ENCODE data around the gene GYPE.
"Not testable (repeated sequence)": the region's sequence is repeated elsewhere in the genome, so short reads cannot be mapped to it uniquely, and the experiment has no call there.

The GYPE gene

DNA sequence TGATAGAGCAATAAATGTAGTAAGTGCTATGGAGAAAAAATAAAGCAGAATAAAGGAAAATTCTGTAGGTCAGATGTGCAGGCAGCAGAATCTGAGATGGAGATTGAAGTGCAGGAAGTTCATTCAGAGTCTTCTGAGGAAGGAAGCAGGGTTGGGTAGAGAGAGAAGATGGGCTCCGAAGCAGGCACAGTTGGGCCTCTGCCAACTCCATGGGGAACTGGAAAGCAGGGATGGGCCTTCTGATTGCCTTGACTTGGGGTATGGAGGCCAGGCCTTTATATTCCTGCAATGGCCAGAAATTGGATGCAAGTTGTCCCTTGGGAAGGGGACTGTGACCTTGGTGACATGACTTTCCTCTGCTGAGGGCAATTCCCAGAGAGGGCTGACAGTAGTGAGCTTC is 42.6 kb downstream of the GYPE start:
- DNase-seq = not testable (repeated sequence)

GRCh38 chr4:143858456-143858855 is 46.9 kb downstream of the GYPE start:
- DNase-seq = no peak

DNA sequence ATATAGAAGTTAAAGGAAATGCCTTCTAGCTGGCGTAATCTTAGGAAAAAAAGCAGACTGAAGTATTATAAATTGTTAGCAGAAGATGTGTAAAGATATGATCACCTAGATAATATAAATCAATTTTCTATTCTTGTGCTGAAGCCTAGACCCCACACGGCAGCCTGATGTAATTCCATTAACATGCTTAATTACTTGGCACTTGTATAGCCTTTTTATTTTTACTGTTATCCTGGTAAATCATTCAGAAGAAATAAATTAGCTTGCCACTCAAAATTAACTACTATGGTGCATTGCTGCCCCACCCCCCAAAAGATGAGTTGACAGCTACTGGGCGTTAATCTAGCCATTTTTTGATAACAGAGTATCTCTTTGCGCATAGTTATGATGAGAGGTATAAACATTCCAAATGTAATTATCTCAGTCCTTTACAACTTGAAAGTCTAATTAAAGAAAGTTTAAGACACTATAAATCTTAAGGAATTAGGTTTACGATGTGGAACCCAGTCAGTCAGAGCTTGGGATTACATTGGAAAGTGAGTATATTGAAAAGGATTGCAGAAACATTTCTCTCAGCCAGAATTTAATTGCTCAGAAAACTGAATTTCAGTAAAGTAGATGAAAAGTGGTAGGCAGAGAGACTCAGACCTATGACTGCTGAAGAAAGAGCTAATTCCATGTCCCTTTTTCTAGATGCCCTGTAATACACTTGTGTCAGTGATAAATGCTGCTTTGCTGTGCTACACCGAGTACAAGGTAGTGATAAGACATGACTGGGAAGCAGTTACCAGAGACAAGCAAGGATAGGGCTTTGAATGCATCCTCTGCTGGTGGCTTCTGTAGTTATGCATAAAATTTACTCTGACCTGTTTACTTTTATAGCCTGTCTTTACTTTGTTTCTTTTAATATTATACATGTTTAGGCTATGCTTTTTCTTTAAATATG is 47.7 kb downstream of the GYPE start:
- not testable (repeated sequence) for DNase-seq

- not testable (repeated sequence) for DNase-seq
Observed at GRCh38 chr4:143856017-143856557, 49.3 kb downstream of the GYPE start.

GRCh38 chr4:143854645-143855044 is 50.7 kb downstream of the GYPE start:
- not testable (repeated sequence) for DNase-seq

DNA sequence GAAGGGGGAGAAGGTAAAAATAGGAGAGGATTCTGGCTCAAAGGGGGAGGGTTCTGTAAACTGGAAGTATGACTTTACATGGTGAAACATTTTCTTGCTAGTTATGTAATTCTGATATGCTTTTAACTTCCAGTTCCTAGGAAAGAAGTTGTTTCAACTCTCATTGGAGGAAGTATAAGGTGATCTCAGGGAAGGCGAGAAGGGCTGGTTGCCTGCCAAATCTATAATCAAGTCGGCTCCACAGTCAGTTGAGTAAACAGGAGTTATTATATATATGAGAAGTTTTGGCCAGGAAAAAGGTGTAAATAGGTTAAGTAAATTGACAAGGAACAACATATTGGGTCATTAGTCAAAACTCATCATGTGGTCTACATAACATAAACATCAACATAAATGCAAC is 56.1 kb downstream of the GYPE start:
- DNase-seq = not testable (repeated sequence)

DNA sequence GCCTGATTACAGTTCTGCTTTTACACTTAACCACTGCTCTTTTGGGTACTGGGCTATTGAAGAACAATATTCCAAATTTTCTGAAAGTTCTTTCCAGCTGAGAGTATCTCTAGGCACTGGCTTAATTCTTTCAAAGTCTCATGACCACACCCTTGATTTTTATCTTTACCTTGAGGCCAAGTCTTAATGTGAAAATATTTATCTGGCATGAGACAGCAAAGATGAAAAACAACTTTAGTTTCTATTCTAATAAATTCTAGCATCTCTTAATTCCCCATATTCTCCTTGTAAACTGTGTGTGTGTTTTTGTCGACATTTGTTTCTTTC is 61.9 kb downstream of the GYPE start:
- not testable (repeated sequence) for DNase-seq

GRCh38 chr4:143842624-143843505 is 62.5 kb downstream of the GYPE start:
- DNase-seq = not testable (repeated sequence)

DNA sequence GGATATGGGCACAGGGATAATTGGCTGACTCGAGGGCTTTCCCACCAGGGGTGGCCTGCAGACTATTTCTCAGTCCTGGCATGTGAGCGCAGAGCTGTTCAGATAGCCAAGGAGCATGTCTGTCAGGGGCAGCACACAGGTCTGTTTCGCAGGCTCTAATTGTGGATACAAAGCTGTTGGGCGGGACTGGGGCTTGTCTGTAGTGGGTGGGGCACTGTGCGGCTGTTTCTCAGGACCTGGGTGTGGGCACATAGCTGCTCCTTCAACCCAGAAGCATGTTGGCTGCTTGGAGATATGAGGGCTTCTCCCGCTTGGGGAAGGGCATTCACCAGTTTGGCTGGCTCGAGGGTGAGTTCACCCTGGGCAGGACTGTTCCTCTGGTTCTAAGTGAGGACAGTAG is 65.9 kb downstream of the GYPE start:
- not testable (repeated sequence) for DNase-seq

DNA sequence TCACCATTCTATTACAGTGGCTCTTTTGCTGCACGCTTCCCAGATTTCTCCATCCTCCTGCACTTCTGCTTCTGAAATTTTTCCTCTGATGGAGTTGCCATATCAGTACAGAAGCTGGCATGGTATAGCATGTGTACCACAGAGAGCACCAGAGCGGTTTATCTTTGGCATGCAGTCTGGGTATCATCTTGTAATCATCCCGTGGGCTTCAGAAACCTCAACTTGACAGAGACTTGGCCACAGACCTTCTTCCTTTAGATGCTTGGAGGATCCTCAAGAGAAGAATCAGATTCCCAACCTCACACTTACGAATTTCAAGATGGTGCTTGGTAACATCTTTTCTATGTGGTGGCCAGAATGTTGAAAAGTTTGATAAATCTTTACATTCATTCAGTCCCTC is 71.2 kb downstream of the GYPE start:
- DNase-seq = not testable (repeated sequence)

- not testable (repeated sequence) for DNase-seq
Observed at GRCh38 chr4:143833676-143834075, 71.7 kb downstream of the GYPE start.

- not testable (repeated sequence) for DNase-seq
Observed at GRCh38 chr4:143830576-143830975, 74.8 kb downstream of the GYPE start.

DNA sequence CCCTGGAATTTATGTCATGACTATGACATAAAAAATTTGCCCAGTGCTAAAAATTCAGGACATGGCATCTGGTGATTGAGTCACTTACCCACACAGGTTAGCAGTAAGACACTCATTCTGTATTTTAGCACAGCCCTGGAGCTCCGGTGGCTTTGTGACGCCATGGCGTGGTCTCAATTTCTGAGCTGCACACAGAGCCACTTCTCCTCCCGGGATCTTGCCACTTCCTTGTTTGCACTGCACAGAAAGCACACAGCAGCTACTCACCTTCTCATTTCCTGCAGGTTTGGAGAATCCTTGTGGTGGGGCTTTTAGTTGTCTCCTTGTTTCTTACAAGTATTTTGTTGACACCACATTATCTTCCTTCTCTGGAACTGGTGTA is 76.1 kb downstream of the GYPE start:
- not testable (repeated sequence) for DNase-seq

Measured in stimulated activated CD4-positive, alpha-beta T cell treated with anti-CD3 and anti-CD28 coated beads, Interleukin-4, amount 100 ng/mL, for 24 hours (primary cell).